Activated CD4-positive, alpha-beta memory T cell treated with anti-CD3 and anti-CD28 coated beads, Interleukin-2, amount 10 ng/mL, durations not matched to agents 7 days and 5 days (primary cell): Measurements from ENCODE around the gene CTIF. TPM values are rescaled to one million over a fixed set of nuclear protein-coding genes. Genes with fewer than 3 reads are reported as not detected.

Source experiments
- CTCF ChIA-PET: fragments of 350-600 bp; sonication (Branson Sonifier 250); formaldehyde crosslinking; loops from one replicate; lab custom pipeline; 2021; ENCODE audit warnings: antibody characterized with exemption, inconsistent platforms; lab: Charles Lee
- POLR2A ChIA-PET: fragments of 350-600 bp; sonication (Branson Sonifier 250); formaldehyde crosslinking; loops from one replicate; lab custom pipeline; 2021; ENCODE audit warnings: antibody characterized with exemption; lab: Charles Lee
- DNase-seq: peaks from one replicate; pipeline ENCODE4 v3.0.0-alpha.2; 2020
- H3K27ac Mint-ChIP-seq: one replicate; pipeline ENCODE4 v1.8.0; 2021; ENCODE audit warnings: mild to moderate bottlenecking, mixed read lengths
- H3K27me3 Mint-ChIP-seq: one replicate; pipeline ENCODE4 v1.8.0; 2021; ENCODE audit warnings: mixed read lengths
- H3K36me3 Mint-ChIP-seq: one replicate; pipeline ENCODE4 v1.8.0; 2021; ENCODE audit warnings: low read depth, mixed read lengths
- H3K4me1 Mint-ChIP-seq: one replicate; pipeline ENCODE4 v1.8.0; 2021; ENCODE audit warnings: mixed read lengths
- H3K4me3 Mint-ChIP-seq: one replicate; pipeline ENCODE4 v1.8.0; 2021; ENCODE audit warnings: mild to moderate bottlenecking, mixed read lengths
- H3K9me3 Mint-ChIP-seq: one replicate; pipeline ENCODE4 v1.8.0; 2021; ENCODE audit warnings: mixed read lengths
- total RNA-seq, 2 experiments: library from RNA; stranded (reverse); gene quantifications; one replicate each; pipeline ENCODE4 v1.2.3, GENCODE V29; 2021

The CTIF gene
- total RNA-seq, 2 experiments from 2014 or later: 4.9 to 5.1 TPM

- Mint-ChIP-seq H3K36me3 (no peaks in the 10 kb centered on the region), H3K9me3 (peaks cover 7% of the 10 kb centered on the region), H3K4me3 (no peak overlapping the region), H3K4me1 (peaks cover 36% of the 10 kb centered on the region), H3K27ac (no peak overlapping the region), H3K27me3 (no peaks in the 10 kb centered on the region)
- ChIA-PET CTCF (no interaction called here), POLR2A (interaction anchor here (1.7 kb wide), 1 partner anchor 45 kb away, joined by 4 read pairs; no protein-coding TSS in a partner anchor)
- DNase-seq: no peak
Measured at GRCh38 chr18:48787203-48788151, 248.6 kb downstream of the CTIF start.

- Mint-ChIP-seq H3K9me3 (peaks cover 7% of the 10 kb centered on the region), H3K36me3 (no peaks in the 10 kb centered on the region), H3K27ac (no peak overlapping the region), H3K4me1 (peaks cover 36% of the 10 kb centered on the region), H3K27me3 (no peaks in the 10 kb centered on the region), H3K4me3 (no peak overlapping the region)
- POLR2A ChIA-PET: no interaction called here
- no peak for DNase-seq
- CTCF ChIA-PET: no interaction called here
Measured at GRCh38 chr18:48788373-48788772, 249.5 kb downstream of the CTIF start.

GRCh38 chr18:48789259-48789812 lies 250.5 kb downstream of the CTIF start:
- Mint-ChIP-seq H3K36me3 (no peaks in the 10 kb centered on the region), H3K27ac (no peak overlapping the region), H3K4me1 (peaks cover 31% of the 10 kb centered on the region), H3K27me3 (peaks cover 4% of the 10 kb centered on the region), H3K4me3 (no peak overlapping the region), H3K9me3 (peaks cover 7% of the 10 kb centered on the region)
- ChIA-PET CTCF (no interaction called here), POLR2A (no interaction called here)
- DNase-seq: no peak

GRCh38 chr18:48790226-48790863 lies 251.5 kb downstream of the CTIF start:
- H3K36me3 Mint-ChIP-seq: no peaks in the 10 kb centered on the region
- H3K27ac Mint-ChIP-seq: no peak overlapping the region

GRCh38 chr18:48790869-48791635 lies 252.2 kb downstream of the CTIF start:
- CTCF ChIA-PET: interaction anchor here (0.6 to 1.4 kb wide), 2 partner anchors 13 to 664 kb away, joined by 3 to 5 read pairs; no protein-coding TSS in a partner anchor
- POLR2A ChIA-PET: interaction anchor here (1.4 kb wide), 1 partner anchor 139 kb away, joined by 3 read pairs; no protein-coding TSS in a partner anchor
- Mint-ChIP-seq H3K4me3 (no peak overlapping the region), H3K27me3 (peaks cover 5% of the 10 kb centered on the region), H3K27ac (no peak overlapping the region), H3K9me3 (peaks cover 7% of the 10 kb centered on the region), H3K4me1 (peaks cover 15% of the 10 kb centered on the region), H3K36me3 (no peaks in the 10 kb centered on the region)
- DNase-seq: no peak

More at GRCh38 chr18:48790226-48790863, 251.5 kb downstream of the CTIF start:
- ChIA-PET POLR2A (no interaction called here), CTCF (interaction anchor here (0.6 kb wide), 1 partner anchor 665 kb away, joined by 5 read pairs; no protein-coding TSS in a partner anchor)
- H3K9me3 Mint-ChIP-seq: peaks cover 7% of the 10 kb centered on the region
- no peak overlapping the region for H3K4me3 Mint-ChIP-seq
- peaks cover 21% of the 10 kb centered on the region for H3K4me1 Mint-ChIP-seq
- no peak for DNase-seq
- peaks cover 5% of the 10 kb centered on the region for H3K27me3 Mint-ChIP-seq

- Mint-ChIP-seq H3K4me1 (peaks cover 12% of the 10 kb centered on the region), H3K27ac (no peak overlapping the region), H3K9me3 (peaks cover 7% of the 10 kb centered on the region), H3K27me3 (peaks cover 5% of the 10 kb centered on the region), H3K36me3 (no peaks in the 10 kb centered on the region), H3K4me3 (no peak overlapping the region)
- ChIA-PET CTCF (interaction anchor here (1.4 kb wide), 1 partner anchor 14 kb away, joined by 3 read pairs; no protein-coding TSS in a partner anchor), POLR2A (interaction anchor here (1.4 to 1.9 kb wide), 3 partner anchors 10 to 138 kb away, joined by 3 to 11 read pairs (median 11); no protein-coding TSS in a partner anchor)
- DNase-seq: no peak
Measured at GRCh38 chr18:48791636-48792105, 252.8 kb downstream of the CTIF start.

- no peak for DNase-seq
- no peak overlapping the region for H3K27ac Mint-ChIP-seq
- H3K4me3 Mint-ChIP-seq: no peak overlapping the region
- peaks cover 5% of the 10 kb centered on the region for H3K27me3 Mint-ChIP-seq
- POLR2A ChIA-PET: interaction anchor here (1.4 to 1.9 kb wide), 3 partner anchors 9 to 138 kb away, joined by 3 to 11 read pairs (median 11); no protein-coding TSS in a partner anchor
- H3K36me3 Mint-ChIP-seq: no peaks in the 10 kb centered on the region
- peaks cover 7% of the 10 kb centered on the region for H3K9me3 Mint-ChIP-seq
- CTCF ChIA-PET: interaction anchor here (1.4 kb wide), 1 partner anchor 14 kb away, joined by 3 read pairs; no protein-coding TSS in a partner anchor
- H3K4me1 Mint-ChIP-seq: peaks cover 8% of the 10 kb centered on the region
Measured at GRCh38 chr18:48792141-48792540, 253.3 kb downstream of the CTIF start.

GRCh38 chr18:48792611-48793380 lies 254.0 kb downstream of the CTIF start:
- ChIA-PET CTCF (interaction anchor here (1.1 to 1.4 kb wide), 3 partner anchors 8 to 18 kb away, joined by 3 read pairs; no protein-coding TSS in a partner anchor), POLR2A (interaction anchor here (1.8 to 1.9 kb wide), 2 partner anchors 9 to 21 kb away, joined by 11 read pairs; no protein-coding TSS in a partner anchor)
- H3K27me3 Mint-ChIP-seq: peaks cover 5% of the 10 kb centered on the region
- H3K4me1 Mint-ChIP-seq: peaks cover 6% of the 10 kb centered on the region
- no peak overlapping the region for H3K4me3 Mint-ChIP-seq
- DNase-seq: no peak
- no peaks in the 10 kb centered on the region for H3K36me3 Mint-ChIP-seq
- H3K27ac Mint-ChIP-seq: no peak overlapping the region
- peaks cover 7% of the 10 kb centered on the region for H3K9me3 Mint-ChIP-seq

GRCh38 chr18:48794251-48794970 lies 255.6 kb downstream of the CTIF start:
- H3K9me3 Mint-ChIP-seq: peaks cover 4% of the 10 kb centered on the region
- H3K27ac Mint-ChIP-seq: no peak overlapping the region
- H3K36me3 Mint-ChIP-seq: no peaks in the 10 kb centered on the region
- H3K4me1 Mint-ChIP-seq: peaks cover 6% of the 10 kb centered on the region
- H3K27me3 Mint-ChIP-seq: peaks cover 5% of the 10 kb centered on the region
- H3K4me3 Mint-ChIP-seq: no peak overlapping the region
- ChIA-PET POLR2A (interaction anchor here (1.1 kb wide), 1 partner anchor 19 kb away, joined by 3 read pairs; no protein-coding TSS in a partner anchor), CTCF (no interaction called here)
- DNase-seq: no peak

- H3K4me3 Mint-ChIP-seq: no peak overlapping the region
- DNase-seq: no peak
- peaks cover 5% of the 10 kb centered on the region for H3K27me3 Mint-ChIP-seq
- no peak overlapping the region for H3K27ac Mint-ChIP-seq
- peaks cover 4% of the 10 kb centered on the region for H3K9me3 Mint-ChIP-seq
- POLR2A ChIA-PET: no interaction called here
- H3K4me1 Mint-ChIP-seq: peaks cover 9% of the 10 kb centered on the region
- no peaks in the 10 kb centered on the region for H3K36me3 Mint-ChIP-seq
- CTCF ChIA-PET: interaction anchor here (1.0 to 1.4 kb wide), 2 partner anchors 10 to 18 kb away, joined by 3 to 4 read pairs; no protein-coding TSS in a partner anchor
Measured at GRCh38 chr18:48795696-48796095, 256.9 kb downstream of the CTIF start.
